Gastroesophageal sphincter (tissue), 3 donors: ENCODE results near the gene BIRC2.

Experiments used
- CTCF ChIP-seq, 4 experiments: fragments of 200-600 bp in 2 of 4; fragments of 450-650 bp in 2 of 4; sonication (generic) in 1 of 4; IDR thresholded peaks; one replicate each; pipeline ENCODE4 v1.5.1; 2017 to 2019; ENCODE audit warnings: antibody characterized with exemption in 4 of 4, mild to moderate bottlenecking in 2 of 4, moderate library complexity in 2 of 4
- EP300 ChIP-seq: sonication (generic); formaldehyde crosslinking; IDR thresholded peaks from one replicate; pipeline ENCODE4 v1.6.1; 2017; ENCODE audit warnings: antibody characterized with exemption, mild to moderate bottlenecking
- POLR2A ChIP-seq, 2 donors: fragments of 450-650 bp; IDR thresholded peaks; one replicate each; pipeline ENCODE4 v1.6.1; 2017; ENCODE audit warnings: antibody characterized with exemption in 2 of 2, mild to moderate bottlenecking in 2 of 2, moderate library complexity in 1 of 2
- POLR2AphosphoS5 ChIP-seq: sonication (generic); formaldehyde crosslinking; IDR thresholded peaks from one replicate; pipeline ENCODE4 v1.6.1; 2017; ENCODE audit warnings: antibody characterized with exemption

GRCh38 chr11:102405501-102405900 lies 58.5 kb downstream of the BIRC2 start:
- TF ChIP-seq CTCF (IDR thresholded peaks at IDR 0.05) (no peak), POLR2AphosphoS5 (no peak), POLR2A (IDR thresholded peaks at IDR 0.05) (no peak), EP300 (no peak)
